Measurements from ENCODE around the gene CALCA.

The CALCA gene

GRCh38 chr11:14942745-14943144 lies 29.4 kb downstream of the CALCA start:
- no peak for DNase-seq

- DNase-seq = no peak
Measured at GRCh38 chr11:14938936-14939335, 33.2 kb downstream of the CALCA start.

- DNase-seq = no peak
Measured at GRCh38 chr11:14934641-14935351, 37.4 kb downstream of the CALCA start.

GRCh38 chr11:14932447-14932846 lies 39.7 kb downstream of the CALCA start:
- no peak for DNase-seq

GRCh38 chr11:14930369-14930768 lies 41.8 kb downstream of the CALCA start:
- DNase-seq = no peak

- DNase-seq = no peak
Measured at GRCh38 chr11:14927146-14927545, 45.0 kb downstream of the CALCA start.

GRCh38 chr11:14924318-14924717 lies 47.8 kb downstream of the CALCA start:
- DNase-seq = no peak

All from inflammatory macrophage (primary cell).